ENCODE data around the gene CRTC3.

Gene CRTC3

DNA sequence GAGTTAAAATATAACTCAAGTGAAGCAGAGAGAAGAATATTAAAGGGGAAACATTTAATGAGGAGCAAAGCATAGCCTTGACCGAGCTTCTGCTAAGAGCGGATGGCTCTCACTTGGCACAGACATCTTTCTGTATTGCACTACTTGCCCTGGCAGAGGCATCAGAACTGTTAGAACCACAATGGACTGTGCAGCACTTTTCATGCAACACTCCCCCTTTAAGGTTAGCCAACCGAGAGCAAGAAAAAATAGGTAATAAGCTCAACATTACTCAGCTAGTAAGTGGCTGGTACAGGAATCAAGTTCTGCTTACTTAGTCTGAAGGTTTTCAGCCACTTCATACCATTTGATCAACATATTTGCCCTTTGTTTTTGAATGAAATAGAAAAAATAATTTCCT, 33.7 kb downstream of the CRTC3 start:
- DNase-seq (ENCODE audit: low spot score): no peak

GRCh38 chr15:90564051-90564450, 34.3 kb downstream of the CRTC3 start:
- DNase-seq (ENCODE audit: low spot score): no peak

DNA sequence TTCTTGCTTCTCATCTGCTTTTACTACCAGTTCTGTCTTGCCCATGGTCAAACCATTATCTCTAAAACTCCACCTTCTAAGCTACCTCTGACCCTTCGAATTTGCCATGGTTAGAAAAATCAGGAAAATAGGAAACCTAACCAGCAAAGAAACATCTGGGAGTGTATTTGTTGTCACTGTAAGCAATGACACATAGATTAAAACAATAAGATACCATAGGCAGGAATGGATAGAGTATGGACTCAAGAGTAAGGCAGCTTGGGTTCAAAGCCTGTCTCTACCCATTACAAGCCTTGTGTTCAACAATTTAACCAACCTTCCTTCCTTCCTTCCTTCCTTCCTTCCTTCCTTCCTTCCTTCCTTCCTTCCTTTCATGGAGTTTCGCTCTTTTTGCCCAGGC, 34.9 kb downstream of the CRTC3 start:
- no peak for DNase-seq (ENCODE audit: low spot score)

GRCh38 chr15:90565866-90566265, 36.1 kb downstream of the CRTC3 start:
- no peak for DNase-seq (ENCODE audit: low spot score)

- DNase-seq (ENCODE audit: low spot score): no peak
These were observed 40.9 kb downstream of the CRTC3 start for GRCh38 chr15:90570643-90571042.

DNA sequence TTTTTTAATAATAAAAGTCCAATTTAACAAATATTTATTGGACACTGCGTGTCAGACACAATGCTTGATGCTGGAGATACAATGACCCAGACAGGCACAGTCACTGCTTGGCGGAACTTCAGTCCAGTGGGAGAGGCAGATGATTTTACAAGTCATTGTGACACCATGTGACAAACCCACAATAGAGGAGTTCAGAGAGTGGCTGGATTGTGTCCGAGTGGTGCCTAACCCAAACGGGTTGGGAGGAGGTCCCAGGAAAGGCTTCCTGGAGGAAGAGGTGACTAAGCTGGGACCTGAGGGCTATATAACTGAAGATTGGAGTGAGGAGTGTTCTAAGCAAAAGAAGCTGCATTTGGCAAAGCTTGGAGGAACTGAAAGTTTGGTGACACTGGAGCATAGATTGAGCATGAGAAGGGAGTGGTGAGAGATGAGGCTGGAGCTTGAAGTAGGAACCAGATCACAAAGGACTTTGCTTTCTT, 41.4 kb downstream of the CRTC3 start:
- no peak for DNase-seq (ENCODE audit: low spot score)

GRCh38 chr15:90572893-90573292, 43.2 kb downstream of the CRTC3 start:
- DNase-seq (ENCODE audit: low spot score): no peak

- no peak for DNase-seq (ENCODE audit: low spot score)
These were observed 47.1 kb downstream of the CRTC3 start for GRCh38 chr15:90576711-90577389.

GRCh38 chr15:90579213-90579612, 49.5 kb downstream of the CRTC3 start:
- DNase-seq (ENCODE audit: low spot score): no peak

- no peak for DNase-seq (ENCODE audit: low spot score)
These were observed 50.4 kb downstream of the CRTC3 start for GRCh38 chr15:90580099-90580498.

DNA sequence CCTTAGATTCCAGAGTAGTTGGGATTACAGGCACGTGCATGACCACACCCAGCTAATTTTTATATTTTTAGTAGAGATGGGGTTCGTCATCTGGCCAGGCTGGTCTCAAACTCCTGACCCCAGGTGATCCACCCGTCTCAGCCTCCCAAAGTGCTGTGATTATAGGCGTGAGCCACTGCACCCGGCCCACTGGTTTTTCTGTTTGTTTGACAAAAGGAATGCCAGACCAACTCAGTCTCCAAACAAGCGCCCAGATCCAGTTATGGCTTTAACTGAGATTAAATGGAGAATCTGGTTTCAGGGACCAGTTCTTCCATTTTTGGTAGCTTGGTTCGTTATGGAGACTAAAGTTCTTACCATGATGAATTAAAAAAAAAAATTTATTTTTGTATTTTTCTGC, 50.8 kb downstream of the CRTC3 start:
- no peak for DNase-seq (ENCODE audit: low spot score)

GRCh38 chr15:90580946-90581345, 51.2 kb downstream of the CRTC3 start:
- no peak for DNase-seq (ENCODE audit: low spot score)

GRCh38 chr15:90581771-90582352, 52.1 kb downstream of the CRTC3 start:
- DNase-seq (ENCODE audit: low spot score): no peak

DNA sequence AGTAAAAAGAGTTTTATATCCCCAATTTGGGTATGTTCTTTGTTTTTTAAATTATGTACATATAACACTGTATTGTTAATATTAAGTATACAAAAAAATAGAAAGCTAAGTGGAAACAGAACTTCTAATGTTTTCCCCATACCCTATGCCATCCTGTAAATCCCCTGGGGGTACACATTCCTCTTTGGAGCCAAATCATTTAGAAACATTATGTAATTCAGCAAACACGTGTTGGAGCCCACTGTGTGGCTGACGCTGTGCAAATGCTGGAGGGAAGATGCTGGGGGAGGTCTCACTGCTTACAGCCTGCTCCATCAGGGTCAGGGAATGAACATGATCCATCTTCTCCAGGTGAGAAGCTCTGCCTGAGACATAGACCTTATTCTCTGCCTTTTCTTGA, 52.8 kb downstream of the CRTC3 start:
- no peak for DNase-seq (ENCODE audit: low spot score)

GRCh38 chr15:90583471-90584252, 53.9 kb downstream of the CRTC3 start:
- DNase-seq (ENCODE audit: low spot score): no peak

- DNase-seq (ENCODE audit: low spot score): no peak
These were observed 55.1 kb downstream of the CRTC3 start for GRCh38 chr15:90584841-90585240.

DNA sequence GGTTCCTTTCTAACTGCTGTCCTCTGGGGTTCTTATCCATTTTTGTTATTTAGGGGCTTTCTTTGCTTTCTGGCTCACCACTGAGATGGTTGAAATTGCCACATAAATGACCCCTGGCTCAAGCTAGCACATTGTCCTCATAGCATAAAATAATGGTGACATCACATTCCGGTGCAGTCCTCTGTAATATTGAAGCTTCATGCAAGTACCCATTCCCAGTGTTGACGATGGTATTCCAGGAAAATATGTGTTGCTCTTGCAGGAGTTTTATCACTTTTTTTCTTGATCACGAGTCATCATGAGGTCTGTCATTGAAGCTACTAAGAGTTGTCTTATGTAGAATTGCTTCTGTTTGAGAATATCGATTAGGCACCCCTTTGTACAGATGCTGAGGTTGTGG, 56.1 kb downstream of the CRTC3 start:
- no peak for DNase-seq (ENCODE audit: low spot score)

GRCh38 chr15:90586948-90587347, 57.2 kb downstream of the CRTC3 start:
- DNase-seq (ENCODE audit: low spot score): no peak

DNA sequence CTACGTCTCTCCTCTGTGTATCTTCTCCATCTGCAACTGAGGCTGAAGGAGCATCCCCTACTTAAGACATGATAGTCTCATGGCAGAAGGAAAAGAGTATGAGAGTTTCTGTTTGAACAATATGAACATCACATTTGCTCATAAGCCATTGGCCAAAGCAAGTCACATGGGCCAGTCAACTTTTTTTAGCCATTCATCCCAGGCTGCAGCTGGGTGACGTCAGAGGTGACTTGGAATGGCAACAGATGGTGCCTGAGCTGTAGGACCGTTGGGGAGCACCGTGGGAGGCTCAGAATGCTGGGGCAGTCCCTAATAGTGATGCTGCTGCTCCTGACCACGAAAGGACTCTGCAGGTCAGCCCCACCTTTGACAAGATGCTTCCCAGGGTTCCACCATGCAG, 58.7 kb downstream of the CRTC3 start:
- DNase-seq (ENCODE audit: low spot score): no peak

DNA sequence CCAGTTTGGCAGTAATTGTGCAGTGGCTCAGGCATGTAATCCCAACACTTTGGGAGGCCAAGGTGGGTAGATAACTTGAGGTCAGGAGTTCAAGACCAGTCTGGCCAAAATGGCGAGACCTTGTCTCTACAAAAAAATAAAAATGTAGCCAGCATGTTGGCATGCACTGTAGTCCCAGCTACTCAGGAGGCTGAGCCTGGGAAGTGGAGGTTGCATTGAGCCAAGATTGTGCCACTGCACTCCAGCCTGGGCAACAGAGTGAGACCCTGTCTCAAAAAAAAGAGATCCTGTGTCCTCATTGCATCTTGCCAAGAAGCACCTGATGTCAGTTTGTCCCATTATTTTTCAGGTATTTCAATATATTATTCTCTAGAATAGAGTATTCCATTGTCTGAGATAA, 61.8 kb downstream of the CRTC3 start:
- no peak for DNase-seq (ENCODE audit: low spot score)

GRCh38 chr15:90592131-90592881, 62.6 kb downstream of the CRTC3 start:
- DNase-seq (ENCODE audit: low spot score): no peak

- no peak for DNase-seq (ENCODE audit: low spot score)
These were observed 63.9 kb downstream of the CRTC3 start for GRCh38 chr15:90593499-90594158.
